ENCODE measurements around the gene LAMA3.

Gene LAMA3

DNA sequence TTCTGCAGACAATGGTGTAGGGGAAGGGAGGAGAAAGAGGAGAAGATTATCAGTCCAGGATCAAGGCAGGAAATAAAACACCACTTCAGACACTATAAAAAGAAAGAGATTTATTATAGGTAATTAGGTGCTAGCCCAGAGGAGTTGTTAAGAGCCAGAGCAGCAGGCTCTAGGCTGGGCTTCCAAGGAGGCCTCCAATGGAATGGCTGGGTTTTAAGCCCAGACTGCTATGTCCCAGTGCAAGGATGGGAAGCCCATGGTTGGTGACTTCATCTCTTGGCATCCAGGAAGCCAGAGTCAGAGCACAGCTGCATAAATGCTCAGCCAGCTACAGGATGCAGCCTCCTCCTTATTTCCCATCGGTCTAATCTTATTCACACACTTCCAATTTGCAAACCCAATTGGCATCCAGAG, 95.6 kb downstream of the LAMA3 start:
- no peak for DNase-seq

- no peak for DNase-seq
These were observed 103.8 kb downstream of the LAMA3 start for GRCh38 chr18:23793051-23793450.

DNA sequence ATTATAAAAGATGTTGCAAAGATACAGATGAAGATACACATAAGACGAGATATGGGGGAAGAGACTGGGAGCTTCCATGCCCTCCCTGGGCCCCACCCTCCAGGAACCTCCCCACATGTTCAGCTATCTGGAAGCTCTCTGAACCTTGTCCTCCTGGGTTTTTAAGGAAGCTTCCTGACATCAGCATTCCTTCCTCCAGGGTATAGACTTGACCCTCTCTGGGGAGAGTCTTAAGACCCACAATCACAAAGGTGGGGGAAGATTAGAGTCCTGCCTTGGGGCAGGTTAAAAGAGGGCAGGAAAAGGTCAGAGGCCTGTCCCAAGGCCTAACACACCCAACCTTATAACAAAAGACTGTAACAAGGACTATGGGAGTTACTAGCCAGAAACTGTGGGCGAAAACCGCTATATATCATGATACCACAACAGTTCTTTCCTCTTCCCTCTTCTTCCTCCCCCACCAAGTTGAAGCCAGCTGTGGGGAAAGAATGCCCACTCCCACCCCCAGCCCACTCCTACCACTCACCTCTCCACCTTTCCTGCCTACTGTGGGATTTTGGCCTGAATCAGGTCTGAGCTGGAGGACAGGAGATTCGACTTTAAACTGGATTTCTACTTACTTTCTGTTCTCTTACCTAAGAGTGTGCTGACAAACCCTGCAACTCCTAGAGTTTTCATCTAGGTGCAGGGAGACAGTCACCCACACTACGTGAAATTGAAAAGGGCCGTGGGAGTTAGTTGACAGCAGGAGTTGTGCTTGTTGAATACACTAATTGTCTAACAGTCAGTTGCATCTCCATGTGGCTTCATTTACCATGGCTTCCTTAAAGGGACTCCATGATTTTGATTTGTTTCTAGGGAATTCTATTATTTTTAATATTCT, 105.0 kb downstream of the LAMA3 start:
- no peak for DNase-seq

DNA sequence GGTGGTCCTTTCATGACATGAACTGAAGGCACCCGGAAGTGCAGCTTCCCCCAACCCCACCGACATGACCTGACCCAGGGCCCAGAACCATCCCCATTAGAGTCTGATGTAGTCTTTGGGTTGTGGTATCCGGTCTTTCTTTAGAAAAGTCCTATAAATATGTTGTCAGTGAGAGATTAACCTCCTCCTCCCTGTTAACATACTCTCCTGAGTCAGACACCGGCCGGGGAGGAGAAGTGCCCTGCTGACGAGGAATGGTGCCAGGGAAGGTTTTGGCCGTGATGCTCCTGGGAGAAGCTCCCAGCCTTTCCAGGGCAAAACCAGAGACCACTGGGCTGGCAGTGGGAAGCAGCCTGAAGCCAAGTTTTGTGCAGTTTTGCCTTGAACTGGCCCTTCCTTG, 109.0 kb downstream of the LAMA3 start:
- DNase-seq: no peak

DNA sequence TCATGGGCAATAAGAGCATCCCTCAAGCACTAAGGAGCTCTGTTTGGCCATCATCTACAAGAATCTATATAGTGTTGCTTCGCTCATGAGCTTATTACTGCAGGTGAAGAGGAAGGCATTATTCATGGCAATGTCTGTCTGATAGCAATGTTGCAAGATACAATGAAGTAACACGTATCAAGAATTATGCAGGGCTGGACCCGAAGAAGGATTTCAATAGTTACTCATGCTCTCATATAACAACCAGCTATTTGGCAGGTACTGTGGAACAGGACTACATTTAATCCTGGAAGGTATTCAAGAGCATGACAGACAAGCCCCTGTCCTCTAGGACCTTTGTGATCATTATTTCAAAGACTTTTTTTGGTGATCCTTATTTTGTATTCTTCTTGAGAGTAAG, 109.6 kb downstream of the LAMA3 start:
- no peak for DNase-seq

DNA sequence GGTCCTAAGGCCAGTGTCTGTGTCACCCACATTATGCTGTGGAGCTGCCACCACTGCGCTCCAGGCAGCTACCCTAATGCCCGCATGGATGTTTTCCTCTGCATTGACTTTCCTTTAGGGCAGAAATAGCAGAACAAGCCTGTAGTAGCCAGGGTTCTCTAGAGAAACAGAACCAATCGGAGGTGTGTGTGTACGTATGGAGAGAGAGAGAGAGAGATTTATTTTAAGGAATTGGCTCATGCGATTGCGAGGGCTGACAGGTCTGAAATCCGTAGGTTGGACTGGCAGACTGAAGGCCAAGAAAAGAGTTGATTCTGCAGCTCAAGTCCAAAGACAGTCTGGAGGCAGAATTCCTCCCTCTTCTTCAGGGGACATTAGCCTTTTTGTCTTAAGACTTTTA, 110.3 kb downstream of the LAMA3 start:
- DNase-seq: no peak

GRCh38 chr18:23800902-23801301, 111.6 kb downstream of the LAMA3 start:
- no peak for DNase-seq

GRCh38 chr18:23802817-23803216, 113.6 kb downstream of the LAMA3 start:
- no peak for DNase-seq

GRCh38 chr18:23803755-23804154, 114.5 kb downstream of the LAMA3 start:
- no peak for DNase-seq

DNA sequence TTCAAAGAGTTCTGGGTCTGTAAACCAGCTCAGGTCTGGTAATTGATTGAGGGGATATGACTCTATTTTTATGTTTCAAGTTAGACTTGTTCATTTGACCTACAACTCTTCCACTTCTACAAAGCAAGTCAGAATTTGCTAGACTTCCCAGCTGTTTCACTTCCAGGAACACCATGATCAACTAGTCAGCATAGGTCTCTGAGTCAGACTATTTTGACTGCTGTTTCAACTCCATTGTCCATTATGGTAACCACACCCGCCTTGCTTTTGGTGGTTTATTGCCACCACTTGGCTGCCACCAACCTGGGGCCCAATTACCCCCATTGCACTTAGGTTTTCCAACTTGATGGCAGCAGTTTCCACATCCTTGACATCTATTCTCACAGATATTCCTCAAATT, 116.6 kb downstream of the LAMA3 start:
- DNase-seq: no peak

DNA sequence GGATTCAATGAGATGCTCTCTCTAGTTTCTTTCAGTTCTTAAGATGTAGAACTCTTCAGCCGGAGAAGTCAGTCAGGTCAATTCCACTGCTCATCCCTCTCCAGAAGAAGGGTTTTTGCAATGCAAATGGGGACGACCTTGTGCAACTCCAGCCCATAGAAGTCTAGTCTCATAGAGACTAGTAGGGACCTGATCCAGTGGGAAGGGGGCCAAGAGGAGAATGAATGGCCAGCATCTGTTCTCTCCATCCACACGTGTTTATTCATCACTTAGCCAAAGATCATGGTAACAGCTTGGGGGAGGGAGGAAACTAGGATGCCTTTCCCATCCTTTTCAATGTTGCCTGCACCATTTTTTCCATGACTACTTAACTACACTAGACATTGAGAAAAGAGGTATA, 120.2 kb downstream of the LAMA3 start:
- no peak for DNase-seq

DNA sequence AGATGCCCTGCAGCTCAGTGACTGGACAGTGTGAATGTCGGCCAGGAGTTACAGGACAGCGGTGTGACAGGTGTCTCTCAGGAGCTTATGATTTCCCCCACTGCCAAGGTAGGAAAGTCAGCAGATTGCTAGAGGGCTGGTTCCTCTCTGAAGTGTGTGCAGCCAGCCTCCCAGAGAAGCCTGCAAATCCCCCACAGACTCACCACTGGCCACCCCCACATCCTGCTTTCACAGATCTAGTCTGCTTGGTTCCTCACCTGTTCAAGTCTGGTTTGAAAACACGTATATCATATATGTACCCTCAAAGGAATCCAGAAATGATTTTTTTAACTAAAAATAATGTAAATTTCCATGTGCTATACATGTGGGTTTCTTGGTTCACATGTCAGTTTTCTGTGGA, 121.1 kb downstream of the LAMA3 start:
- DNase-seq: no peak

DNA sequence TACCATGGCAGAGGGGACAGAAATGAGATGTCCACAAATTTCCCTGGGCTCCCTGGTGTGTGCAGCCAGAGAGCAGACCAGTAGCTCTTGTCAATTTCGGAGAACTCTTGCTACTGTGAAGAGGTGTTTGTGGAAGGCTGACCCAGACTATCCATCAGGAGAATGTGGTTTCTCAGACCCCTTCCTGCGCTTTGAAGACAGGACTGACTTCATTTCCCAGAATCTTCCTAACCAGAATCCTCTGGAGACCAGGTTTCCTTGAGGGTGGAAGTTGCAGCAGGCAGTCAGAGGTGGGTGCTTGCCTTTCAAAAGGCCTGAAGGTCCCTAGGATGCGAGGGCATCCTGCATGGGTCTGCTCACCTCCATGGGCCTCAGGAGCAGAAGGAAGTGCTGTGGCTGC, 121.9 kb downstream of the LAMA3 start:
- DNase-seq: no peak

- DNase-seq: peak; percentile 20 to 32
These were observed 123.5 kb downstream of the LAMA3 start for GRCh38 chr18:23812546-23813440.

- no peak for DNase-seq
These were observed 125.8 kb downstream of the LAMA3 start for GRCh38 chr18:23814991-23815614.

DNA sequence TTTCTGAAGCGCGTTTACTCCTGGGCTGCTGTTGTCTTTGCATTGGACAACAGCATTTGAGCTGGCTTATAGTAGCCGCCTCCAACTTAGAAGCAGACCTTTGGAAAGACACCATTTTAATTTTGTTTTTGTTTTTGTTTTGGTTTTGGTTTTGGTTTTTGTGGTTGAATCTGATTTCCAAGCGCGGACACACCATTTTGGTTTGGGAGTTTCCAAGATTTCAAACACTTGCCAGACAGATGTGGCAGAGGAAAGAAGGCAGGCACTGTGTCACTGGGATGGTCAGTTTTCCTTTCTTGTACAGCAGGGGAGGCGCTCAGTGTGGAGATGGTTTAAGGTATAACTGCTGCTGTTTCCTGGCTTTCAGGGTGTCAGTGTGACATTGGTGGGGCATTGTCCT, 126.8 kb downstream of the LAMA3 start:
- DNase-seq: no peak

DNA sequence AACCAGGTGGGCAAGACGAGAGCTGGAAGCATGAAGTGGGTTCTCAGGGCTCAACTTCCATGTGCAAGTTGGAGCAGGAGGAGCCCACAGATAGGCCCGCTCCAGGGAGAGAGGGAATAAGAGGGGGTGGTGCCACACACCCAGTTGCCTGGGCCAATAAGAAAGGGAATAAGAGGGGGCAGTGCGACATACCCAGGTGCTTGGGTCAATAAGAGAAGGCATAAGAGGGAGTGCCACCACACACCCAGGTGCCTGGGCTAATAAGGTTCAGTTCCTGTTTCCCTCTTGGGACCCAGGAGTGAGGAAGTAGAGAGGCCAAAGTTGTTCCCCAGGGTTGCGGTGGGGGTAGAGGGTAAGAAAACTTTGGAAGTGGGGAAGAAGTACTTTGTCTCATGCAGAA, 127.5 kb downstream of the LAMA3 start:
- DNase-seq: no peak

DNA sequence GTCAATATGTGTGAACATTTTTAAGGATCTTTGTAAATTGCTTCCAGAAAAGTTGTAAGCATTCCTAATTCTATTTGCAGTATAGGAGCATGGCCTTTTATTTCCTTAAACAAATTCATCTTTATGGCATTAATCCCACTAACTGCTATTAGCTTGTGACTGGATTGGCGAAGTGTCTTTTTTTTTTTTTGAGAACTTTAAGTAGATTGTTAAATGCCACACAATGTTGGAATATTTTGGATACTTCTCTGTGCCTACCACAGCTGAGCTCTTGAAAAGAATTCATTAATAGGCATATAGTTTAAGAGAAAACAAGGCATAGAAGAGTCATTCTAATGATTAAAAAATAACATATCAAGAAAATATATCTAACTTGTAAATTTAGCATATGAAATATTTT, 129.7 kb downstream of the LAMA3 start:
- DNase-seq: no peak

DNA sequence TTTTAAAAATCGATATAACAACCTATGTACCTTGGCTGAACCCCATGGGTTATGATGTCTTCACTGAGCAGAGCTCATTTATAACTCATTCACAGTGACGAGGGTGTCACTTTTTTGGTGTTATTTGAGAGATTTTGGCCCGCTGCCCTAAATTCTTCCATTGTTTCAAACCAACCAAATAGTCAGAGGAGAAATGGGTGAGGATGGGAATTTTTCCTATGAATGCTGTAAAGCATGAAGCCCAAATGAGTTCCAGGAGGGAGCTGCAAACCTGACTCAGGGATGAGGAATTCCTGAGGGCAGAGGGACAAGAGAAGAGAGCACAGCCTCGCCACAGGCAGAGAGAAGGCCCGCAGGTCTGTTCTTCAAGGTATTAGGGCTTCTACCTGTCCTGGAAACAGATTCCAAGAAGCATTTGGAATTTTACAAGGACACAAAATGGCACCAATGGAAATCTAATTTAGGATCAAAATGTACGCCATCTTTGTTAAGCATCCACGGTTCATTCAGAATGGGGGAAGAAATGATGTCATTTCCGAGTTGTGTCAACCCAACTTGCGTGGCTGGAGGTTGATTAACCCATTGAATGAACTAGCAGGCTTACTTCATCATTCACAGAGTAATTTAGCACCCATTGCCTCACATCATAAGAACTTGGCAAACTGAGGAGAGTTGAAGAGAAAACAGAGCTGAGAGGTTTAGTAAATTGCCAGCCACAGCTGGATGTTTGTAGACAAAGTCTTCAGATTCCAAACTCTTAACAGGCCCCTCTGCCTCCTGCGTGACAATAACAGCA, 133.5 kb downstream of the LAMA3 start:
- no peak for DNase-seq

GRCh38 chr18:23824240-23824639, 135.0 kb downstream of the LAMA3 start:
- no peak for DNase-seq

- DNase-seq: no peak
These were observed 135.4 kb downstream of the LAMA3 start for GRCh38 chr18:23824669-23825068.

- no peak for DNase-seq
These were observed 136.2 kb downstream of the LAMA3 start for GRCh38 chr18:23825496-23825895.

- no peak for DNase-seq
These were observed 136.7 kb downstream of the LAMA3 start for GRCh38 chr18:23825978-23826405.

All from AML-193 (cell line).